Melanocyte of skin (primary cell): ENCODE measurements around the gene PCDHGB6. TPM values are rescaled to one million over a fixed set of nuclear protein-coding genes. Genes with fewer than 3 reads are reported as not detected.

ENCODE experiments used
- total RNA-seq, 2 donors: library from RNA; depleted of rRNA; stranded (reverse); fragments of >200 nt; gene quantifications; 2 replicates each; pipeline ENCODE4 v1.2.3, GENCODE V29; 2012

Gene PCDHGB6
- 1 to 10 TPM; 1.4 to 1.7 TPM for total RNA-seq

GRCh38 chr5:141407790-141408505 lies at the start of gene PCDHGB6:
PCDHGB6 (plus strand) TSS chr5:141408021; CDS start chr5:141408203, 182 bp downstream.

GRCh38 chr5:141359790-141360426 lies 47.9 kb upstream of the PCDHGB6 start, which contains the start of gene PCDHGB2:
PCDHGB2 (plus strand) TSS chr5:141359994; CDS start chr5:141360136, 142 bp downstream.

GRCh38 chr5:141363952-141364660 lies 43.7 kb upstream of the PCDHGB6 start, which contains the start of gene PCDHGA5:
PCDHGA5 (plus strand) TSS chr5:141364162; CDS start chr5:141364331, 169 bp downstream.

GRCh38 chr5:141369994-141370848 lies 37.6 kb upstream of the PCDHGB6 start, which contains the start of gene PCDHGB3:
PCDHGB3 (plus strand) TSS chr5:141370242; CDS start chr5:141370395, 153 bp downstream.

GRCh38 chr5:141373673-141374317 lies 34.0 kb upstream of the PCDHGB6 start, which contains the start of gene PCDHGA6:
PCDHGA6 (plus strand) TSS chr5:141373891; CDS start chr5:141374084, 193 bp downstream.

GRCh38 chr5:141382469-141383294 lies 25.1 kb upstream of the PCDHGB6 start, which contains the start of gene PCDHGA7:
PCDHGA7 (plus strand) TSS chr5:141382742; CDS start chr5:141382900, 158 bp downstream.

GRCh38 chr5:141387557-141388311 lies 20.1 kb upstream of the PCDHGB6 start, which contains the start of gene PCDHGB4:
PCDHGB4 (plus strand) TSS chr5:141387698; CDS start chr5:141387885, 187 bp downstream.

GRCh38 chr5:141392429-141393198 lies 15.2 kb upstream of the PCDHGB6 start, which contains the start of gene PCDHGA8:
PCDHGA8 (plus strand) TSS chr5:141392633; CDS start chr5:141392814, 181 bp downstream.

GRCh38 chr5:141397756-141398551 lies 9.9 kb upstream of the PCDHGB6 start, which contains the start of gene PCDHGB5:
PCDHGB5 (plus strand) TSS chr5:141397947; CDS start chr5:141398128, 181 bp downstream.

GRCh38 chr5:141402553-141403243 lies 5.1 kb upstream of the PCDHGB6 start, which contains the start of gene PCDHGA9:
PCDHGA9 (plus strand) TSS chr5:141402778; CDS start chr5:141402953, 175 bp downstream.

GRCh38 chr5:141412854-141413539 lies 5.2 kb downstream of the PCDHGB6 start, which contains the start of gene PCDHGA10:
PCDHGA10 (plus strand) TSS chr5:141412987; CDS start chr5:141413176, 189 bp downstream.

GRCh38 chr5:141417494-141418172 lies 9.8 kb downstream of the PCDHGB6 start, which contains the start of gene PCDHGB7:
PCDHGB7 (plus strand) TSS chr5:141417677; CDS start chr5:141417860, 183 bp downstream.

GRCh38 chr5:141420855-141421488 lies 13.2 kb downstream of the PCDHGB6 start, which contains the start of gene PCDHGA11:
PCDHGA11 (plus strand) TSS chr5:141421051; CDS start chr5:141421228, 177 bp downstream.

GRCh38 chr5:141430332-141431113 lies 22.7 kb downstream of the PCDHGB6 start, which contains the start of gene PCDHGA12:
PCDHGA12 (plus strand) TSS chr5:141430507; CDS start chr5:141430760, 253 bp downstream.

